ENCODE results near the gene SLC38A10.
A peak's percentile ranks its signal among the peaks of the same experiment; 100 is the strongest.

SLC38A10 gene

DNA sequence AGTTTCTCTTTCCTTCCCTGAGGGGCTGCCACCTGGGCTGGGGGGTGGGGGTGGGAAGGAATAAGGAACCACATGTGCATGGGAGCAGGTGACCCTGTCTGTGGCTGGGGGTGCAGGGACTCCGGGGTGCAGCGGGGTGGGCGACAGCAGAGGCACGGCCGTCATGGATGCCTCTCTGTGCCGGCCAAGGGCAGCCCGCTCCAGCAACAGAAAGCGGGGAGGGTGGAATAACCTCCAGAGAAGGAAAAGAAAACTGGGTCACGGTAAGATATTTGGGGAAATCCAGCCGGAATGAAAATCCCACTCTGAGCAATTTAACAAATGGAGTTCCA, 51.8 kb downstream of the SLC38A10 start:
- peaks cover 36% of the 10 kb centered on the region for H3K36me3 ChIP-seq
- H3K27me3 ChIP-seq = no peaks in the 10 kb centered on the region
- no peak overlapping the region for H3K27ac ChIP-seq
- H3K4me1 ChIP-seq (ENCODE audit: control insufficient read depth in 1 of 2, insufficient read depth in 1 of 2, low read depth in 1 of 2, low read length in 1 of 2) = peaks cover 14 to 19% of the 10 kb centered on the region in 2 experiments
- TF ChIP-seq, protein P1, sequence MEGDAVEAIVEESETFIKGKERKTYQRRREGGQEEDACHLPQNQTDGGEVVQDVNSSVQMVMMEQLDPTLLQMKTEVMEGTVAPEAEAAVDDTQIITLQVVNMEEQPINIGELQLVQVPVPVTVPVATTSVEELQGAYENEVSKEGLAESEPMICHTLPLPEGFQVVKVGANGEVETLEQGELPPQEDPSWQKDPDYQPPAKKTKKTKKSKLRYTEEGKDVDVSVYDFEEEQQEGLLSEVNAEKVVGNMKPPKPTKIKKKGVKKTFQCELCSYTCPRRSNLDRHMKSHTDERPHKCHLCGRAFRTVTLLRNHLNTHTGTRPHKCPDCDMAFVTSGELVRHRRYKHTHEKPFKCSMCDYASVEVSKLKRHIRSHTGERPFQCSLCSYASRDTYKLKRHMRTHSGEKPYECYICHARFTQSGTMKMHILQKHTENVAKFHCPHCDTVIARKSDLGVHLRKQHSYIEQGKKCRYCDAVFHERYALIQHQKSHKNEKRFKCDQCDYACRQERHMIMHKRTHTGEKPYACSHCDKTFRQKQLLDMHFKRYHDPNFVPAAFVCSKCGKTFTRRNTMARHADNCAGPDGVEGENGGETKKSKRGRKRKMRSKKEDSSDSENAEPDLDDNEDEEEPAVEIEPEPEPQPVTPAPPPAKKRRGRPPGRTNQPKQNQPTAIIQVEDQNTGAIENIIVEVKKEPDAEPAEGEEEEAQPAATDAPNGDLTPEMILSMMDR (IDR thresholded peaks at IDR 0.05) = no peak
- no peak overlapping the region for H3K4me3 ChIP-seq (ENCODE audit: low read depth in 1 of 2, low read length in 1 of 2)
- no peaks in the 10 kb centered on the region for H3K9me3 ChIP-seq

DNA sequence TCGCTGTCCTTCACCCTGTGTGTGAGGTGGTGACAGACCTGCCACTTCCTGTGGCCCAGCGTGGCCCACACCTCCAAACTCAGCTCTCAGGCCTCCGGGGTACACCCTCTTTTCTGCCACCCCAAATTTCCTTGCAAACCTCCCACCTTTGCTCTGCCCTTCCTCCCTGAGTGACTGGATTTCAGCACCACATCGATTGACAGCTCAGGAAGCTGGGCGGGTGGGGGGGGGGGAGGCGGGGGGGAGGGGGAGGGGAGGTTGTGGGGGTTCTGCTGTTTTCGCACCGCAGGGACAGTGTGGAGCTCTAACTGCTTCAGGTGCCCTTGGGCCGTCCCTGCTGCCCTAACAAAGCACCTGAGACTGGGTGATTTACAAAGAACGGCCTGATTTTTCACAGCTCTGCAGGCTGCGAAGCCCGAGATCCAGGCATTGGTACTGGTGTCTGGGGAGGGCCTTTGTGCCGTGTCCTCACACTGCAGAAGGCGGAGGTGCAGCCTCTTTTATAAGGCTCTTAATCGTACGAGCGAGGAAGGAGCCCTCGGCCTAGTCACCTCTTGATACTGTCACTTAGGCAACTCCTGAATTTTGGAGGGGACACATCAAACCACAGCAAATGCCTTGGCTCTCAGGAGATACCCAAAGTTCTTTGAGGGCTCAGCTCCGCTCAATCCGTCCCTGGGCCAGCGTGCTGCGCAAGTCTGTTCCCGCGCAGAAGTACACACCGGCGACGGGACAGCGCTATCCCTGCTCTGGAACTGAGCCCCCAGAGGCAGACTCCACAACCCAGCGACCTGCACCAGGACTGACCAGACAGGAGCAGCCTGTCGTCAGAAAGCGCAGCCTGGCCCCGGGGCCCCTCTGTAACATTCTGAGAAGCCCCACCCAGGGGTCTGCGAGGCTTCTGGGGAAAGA, 52.4 kb downstream of the SLC38A10 start:
- no peak overlapping the region for H3K27ac ChIP-seq
- H3K9me3 ChIP-seq = no peaks in the 10 kb centered on the region
- H3K4me1 ChIP-seq (ENCODE audit: control insufficient read depth in 1 of 2, insufficient read depth in 1 of 2, low read depth in 1 of 2, low read length in 1 of 2) = peaks cover 20 to 26% of the 10 kb centered on the region in 2 experiments

DNA sequence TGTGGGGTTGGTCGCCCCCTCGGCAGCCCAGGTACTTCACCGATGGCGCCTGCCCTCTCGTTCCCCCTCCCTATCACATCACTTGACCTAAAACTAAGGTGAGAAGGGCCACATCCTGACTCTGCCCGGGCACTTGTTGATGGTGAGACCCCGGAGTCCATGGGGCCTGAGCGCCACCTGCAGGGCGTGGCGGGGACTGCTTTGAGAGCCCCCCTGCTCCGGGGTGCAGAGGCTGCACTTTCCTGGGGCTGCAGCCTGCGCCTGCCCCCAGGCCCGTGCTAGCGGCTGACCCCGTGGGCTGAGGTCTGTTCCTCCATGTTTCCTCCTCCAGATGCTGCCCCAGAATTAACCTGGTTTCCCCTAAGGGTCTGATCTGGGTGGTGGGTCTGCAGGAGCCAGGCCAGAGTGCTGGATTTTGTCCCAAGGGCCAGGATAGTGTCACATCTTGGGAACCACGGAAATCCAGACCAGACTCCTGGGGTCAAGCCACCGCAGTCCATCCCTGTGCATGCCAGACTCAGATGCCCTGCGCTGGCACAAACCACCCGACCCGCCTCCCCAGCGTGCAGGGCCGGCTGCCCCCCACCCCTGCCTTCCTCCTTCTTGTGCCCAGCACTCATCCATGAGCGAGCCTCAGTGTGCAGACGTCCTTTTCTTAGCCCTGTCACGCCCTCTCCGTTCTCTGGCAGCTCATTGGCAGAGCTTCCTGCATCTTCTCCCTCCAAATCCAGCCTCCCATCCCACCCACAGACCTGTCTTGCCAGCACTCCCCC, 53.3 kb downstream of the SLC38A10 start:
- TF ChIP-seq, protein P1 (IDR thresholded peaks at IDR 0.05) = peak; percentile 78
- no peak overlapping the region for H3K27ac ChIP-seq
- H3K36me3 ChIP-seq = peaks cover 29% of the 10 kb centered on the region
- no peak overlapping the region for H3K4me3 ChIP-seq (ENCODE audit: low read depth in 1 of 2, low read length in 1 of 2)
- no peaks in the 10 kb centered on the region for H3K27me3 ChIP-seq
- peaks cover 26 to 30% of the 10 kb centered on the region in 2 experiments for H3K4me1 ChIP-seq (ENCODE audit: control insufficient read depth in 1 of 2, insufficient read depth in 1 of 2, low read depth in 1 of 2, low read length in 1 of 2)
- H3K9me3 ChIP-seq = no peaks in the 10 kb centered on the region

More for the DNA sequence above, 52.4 kb downstream of the SLC38A10 start:
- TF ChIP-seq, protein P1 (IDR thresholded peaks at IDR 0.05) = no peak
- Histone ChIP-seq H3K36me3 (peaks cover 32% of the 10 kb centered on the region), H3K4me3 (ENCODE audit: low read depth in 1 of 2, low read length in 1 of 2) (no peak overlapping the region), H3K27me3 (no peaks in the 10 kb centered on the region)

DNA sequence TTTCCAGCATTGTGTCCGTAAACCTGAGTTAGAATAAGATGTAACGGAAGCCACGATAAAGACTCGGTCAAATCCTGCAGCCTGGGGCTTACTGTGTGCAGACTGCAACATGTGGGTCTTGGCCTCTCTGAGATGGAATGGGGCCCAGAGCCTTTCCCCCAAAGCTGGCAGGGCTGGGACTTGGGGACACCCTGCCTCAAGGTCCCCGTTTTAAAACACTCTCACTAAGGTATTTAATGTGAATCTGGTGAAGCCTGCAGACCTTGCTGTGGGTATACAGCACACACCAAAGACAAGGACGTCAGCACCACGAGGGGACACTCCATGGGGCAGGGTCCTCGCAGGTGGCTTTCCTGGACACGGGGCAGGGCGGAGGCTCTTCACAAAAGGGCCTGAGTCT, 53.9 kb downstream of the SLC38A10 start:
- H3K27me3 ChIP-seq = no peaks in the 10 kb centered on the region
- peaks cover 26 to 30% of the 10 kb centered on the region in 2 experiments for H3K4me1 ChIP-seq (ENCODE audit: control insufficient read depth in 1 of 2, insufficient read depth in 1 of 2, low read depth in 1 of 2, low read length in 1 of 2)
- no peak overlapping the region for H3K4me3 ChIP-seq (ENCODE audit: low read depth in 1 of 2, low read length in 1 of 2)
- TF ChIP-seq, protein P1 (IDR thresholded peaks at IDR 0.05) = no peak
- H3K9me3 ChIP-seq = no peaks in the 10 kb centered on the region
- peaks cover 29% of the 10 kb centered on the region for H3K36me3 ChIP-seq
- no peak overlapping the region for H3K27ac ChIP-seq

DNA sequence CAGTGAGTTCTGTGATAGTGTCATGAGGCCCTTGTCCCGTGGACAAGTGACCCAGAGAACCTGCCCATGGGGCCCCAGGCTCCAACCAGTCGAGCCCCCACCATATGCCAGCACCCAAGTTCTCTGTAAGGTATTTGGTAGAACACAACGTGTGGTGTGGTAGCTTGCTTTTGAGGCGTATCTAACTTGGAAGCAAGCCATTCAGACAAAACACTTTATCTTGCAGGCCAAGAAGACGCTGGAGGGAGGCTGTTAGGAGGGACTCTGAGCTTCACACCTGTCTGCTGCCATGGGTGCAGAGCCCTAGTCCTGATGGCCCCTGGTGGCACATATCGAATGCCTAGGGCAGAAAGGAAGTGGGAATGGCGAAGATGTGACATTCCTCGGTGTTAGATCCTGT, 54.3 kb downstream of the SLC38A10 start:
- peaks cover 29% of the 10 kb centered on the region for H3K36me3 ChIP-seq
- TF ChIP-seq, protein P1 (IDR thresholded peaks at IDR 0.05) = no peak
- peaks cover 26 to 30% of the 10 kb centered on the region in 2 experiments for H3K4me1 ChIP-seq (ENCODE audit: control insufficient read depth in 1 of 2, insufficient read depth in 1 of 2, low read depth in 1 of 2, low read length in 1 of 2)
- H3K4me3 ChIP-seq (ENCODE audit: low read depth in 1 of 2, low read length in 1 of 2) = no peak overlapping the region
- H3K27me3 ChIP-seq = no peaks in the 10 kb centered on the region
- no peaks in the 10 kb centered on the region for H3K9me3 ChIP-seq
- H3K27ac ChIP-seq = no peak overlapping the region
